Brain microvascular endothelial cell (primary cell): ENCODE data around the gene SETD4.

Source experiments
- DNase-seq: peaks from one replicate; pipeline ENCODE4 v3.0.0-alpha.2; 2020
- H3K27ac ChIP-seq: fragments of 250-450 bp; sonication (Bioruptor Pico); 2 replicates; pipeline ENCODE4 v1.5.1; 2020; ENCODE audit warnings: mild to moderate bottlenecking, moderate library complexity
- H3K27me3 ChIP-seq: fragments of 250-450 bp; sonication (Bioruptor Pico); replicated peaks from 2 replicates; pipeline ENCODE4 v1.5.1; 2020; ENCODE audit warnings: mild to moderate bottlenecking
- H3K36me3 ChIP-seq: fragments of 250-450 bp; sonication (Bioruptor Pico); replicated peaks from 2 replicates; pipeline ENCODE4 v1.5.1; 2020; ENCODE audit warnings: mild to moderate bottlenecking
- H3K4me3 ChIP-seq: 2 replicates; pipeline ENCODE4 v1.5.1; 2011; ENCODE audit warnings: low read depth, mild to moderate bottlenecking, control low read depth, low read length, moderate library complexity
- CTCF ChIP-seq: IDR thresholded peaks from 2 replicates; pipeline ENCODE4 v1.5.1; 2011; ENCODE audit warnings: low read depth, mild to moderate bottlenecking, moderate library complexity, low read length, control low read depth, inconsistent platforms; ENCODE audit errors: missing control alignments
- in situ Hi-C: cut with HindIII; loops from 2 replicates; pipeline ENCODE4 v1.10.0; 2017; ENCODE audit warnings: low sequenced_read_pairs, low pct_ligation_motif_present

The SETD4 gene

GRCh38 chr21:36079671-36080070, 19.3 kb upstream of the SETD4 start:
- TF ChIP-seq CTCF: no peak
- H3K36me3 ChIP-seq: no peaks in the 10 kb centered on the region
- no peak for DNase-seq
- no peak overlapping the region for H3K27ac ChIP-seq
- no peaks in the 10 kb centered on the region for H3K27me3 ChIP-seq
- in situ Hi-C loops: no loop called here
- H3K4me3 ChIP-seq: no peak overlapping the region

DNA sequence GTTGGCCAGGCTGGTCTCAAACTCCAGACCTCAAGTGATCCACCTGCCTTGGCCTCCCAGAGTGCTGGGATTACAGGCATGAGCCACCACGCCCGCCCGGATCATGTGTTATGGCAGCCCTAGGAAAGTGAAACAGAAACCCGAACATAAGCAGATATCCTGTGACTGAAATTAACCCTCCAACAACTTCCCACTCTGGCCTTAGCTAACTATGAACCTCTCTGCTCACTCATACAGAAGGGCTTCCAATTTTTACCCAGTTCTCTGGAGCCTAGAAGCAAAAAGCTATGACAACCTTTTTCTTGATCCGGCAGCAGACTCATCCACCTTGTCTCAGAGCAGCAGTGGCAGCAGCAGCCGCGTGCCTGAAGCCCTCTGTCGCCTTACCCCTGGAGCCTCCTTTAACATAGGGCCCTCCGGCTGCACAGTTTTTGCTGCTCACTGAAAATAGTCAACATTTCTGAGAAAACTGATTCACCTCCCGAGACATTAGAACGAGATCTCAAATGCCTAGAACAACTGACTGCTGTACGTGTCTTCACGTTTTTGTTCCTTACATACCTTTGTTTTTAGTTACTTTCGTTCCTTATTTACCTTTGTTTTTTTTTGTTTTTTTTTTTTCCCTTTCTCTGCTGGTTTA, 18.8 kb upstream of the SETD4 start:
- no peak for TF ChIP-seq CTCF
- Histone ChIP-seq H3K27ac (no peak overlapping the region), H3K4me3 (no peak overlapping the region), H3K36me3 (no peaks in the 10 kb centered on the region), H3K27me3 (no peaks in the 10 kb centered on the region)
- peak; percentile 2 for DNase-seq
- in situ Hi-C loops: no loop called here

DNA sequence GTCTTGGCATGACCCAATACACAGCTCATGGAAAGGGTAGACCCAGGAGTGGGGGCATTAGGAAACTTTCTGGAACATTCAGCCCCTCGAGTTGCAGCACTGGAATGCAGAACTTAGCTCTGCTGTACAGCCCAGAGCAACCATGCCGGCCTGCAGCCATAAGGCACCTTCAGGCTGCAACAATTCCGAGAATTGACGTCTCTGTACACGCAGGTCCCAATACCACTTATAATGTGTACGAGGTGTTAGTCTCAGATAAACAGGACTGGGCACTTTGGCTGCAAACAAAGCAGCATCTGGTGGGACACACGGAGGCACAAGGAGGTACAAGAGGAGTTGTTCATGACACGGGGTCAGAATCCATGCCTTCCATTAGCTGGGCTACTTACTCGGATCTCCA, 17.4 kb upstream of the SETD4 start:
- in situ Hi-C loops: no loop called here
- H3K4me3 ChIP-seq: no peak overlapping the region
- no peak for TF ChIP-seq CTCF
- no peaks in the 10 kb centered on the region for H3K36me3 ChIP-seq
- DNase-seq: no peak
- H3K27me3 ChIP-seq: no peaks in the 10 kb centered on the region
- no peak overlapping the region for H3K27ac ChIP-seq

- Histone ChIP-seq H3K36me3 (peaks cover 2% of the 10 kb centered on the region), H3K27ac (no peak overlapping the region), H3K4me3 (no peak overlapping the region), H3K27me3 (no peaks in the 10 kb centered on the region)
- no peak for TF ChIP-seq CTCF
- no peak for DNase-seq
- in situ Hi-C loops: no loop called here
Measured at GRCh38 chr21:36076878-36077655, 16.7 kb upstream of the SETD4 start.

GRCh38 chr21:36075953-36076352, 15.6 kb upstream of the SETD4 start:
- H3K27ac ChIP-seq: no peak overlapping the region
- in situ Hi-C loops: no loop called here
- H3K4me3 ChIP-seq: no peak overlapping the region
- no peaks in the 10 kb centered on the region for H3K27me3 ChIP-seq
- no peak for DNase-seq
- peaks cover 6% of the 10 kb centered on the region for H3K36me3 ChIP-seq
- no peak for TF ChIP-seq CTCF
